NCI-H774 (cell line): ENCODE data around the gene PACS2.

Source experiments
- DNase-seq: peaks from one replicate; lab custom pipeline; 2025; lab: John Stamatoyannopoulos, UW

The PACS2 gene

GRCh38 chr14:105368910-105369652 is 54.5 kb downstream of the PACS2 start:
- no peak for DNase-seq

- no peak for DNase-seq
Observed at GRCh38 chr14:105369653-105370040, 55.1 kb downstream of the PACS2 start.

- no peak for DNase-seq
Observed at GRCh38 chr14:105374389-105374788, 59.8 kb downstream of the PACS2 start.

DNA sequence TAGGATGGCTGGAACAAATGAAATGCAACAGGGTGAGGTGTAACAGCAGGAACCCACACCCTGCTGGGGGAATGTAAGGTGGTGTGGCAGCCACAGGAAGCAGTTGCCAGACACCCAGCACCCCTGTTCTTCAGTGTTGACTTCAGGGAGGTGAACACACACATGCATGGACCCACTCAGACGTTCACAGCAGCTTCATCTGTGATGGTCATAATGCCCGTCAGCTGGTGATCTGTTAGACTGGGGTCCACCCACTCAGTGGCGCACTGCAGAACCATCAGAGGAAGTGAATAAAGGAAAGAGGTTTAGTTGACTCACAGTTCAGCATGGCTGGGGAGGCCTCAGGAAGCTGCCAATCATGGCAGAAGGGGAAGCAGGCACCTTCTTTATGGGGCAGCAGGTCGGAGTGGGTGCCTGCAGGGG is 61.1 kb downstream of the PACS2 start:
- DNase-seq = no peak

- no peak for DNase-seq
Observed at GRCh38 chr14:105376521-105377440, 62.2 kb downstream of the PACS2 start.

- DNase-seq = no peak
Observed at GRCh38 chr14:105377555-105378182, 63.1 kb downstream of the PACS2 start.

DNA sequence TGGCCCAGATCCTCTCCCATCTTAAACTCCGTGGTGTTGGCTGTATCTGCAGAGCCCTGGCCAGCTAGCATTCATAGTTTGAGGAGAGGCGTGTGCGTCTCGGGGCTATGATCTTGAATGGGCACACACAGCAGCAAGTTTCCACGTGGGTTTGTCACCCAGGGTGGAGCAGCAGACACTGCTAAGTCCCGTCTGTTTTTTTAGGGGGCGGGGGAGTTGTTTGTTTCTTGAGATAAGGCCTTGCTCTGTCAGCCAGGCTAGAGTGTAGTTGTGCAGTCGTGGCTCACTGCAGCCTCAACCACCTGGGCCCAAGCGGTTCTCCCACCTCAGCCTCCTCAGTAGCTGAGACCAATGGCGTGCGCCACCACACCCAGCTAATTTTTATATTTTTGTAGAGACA is 63.7 kb downstream of the PACS2 start:
- no peak for DNase-seq

DNA sequence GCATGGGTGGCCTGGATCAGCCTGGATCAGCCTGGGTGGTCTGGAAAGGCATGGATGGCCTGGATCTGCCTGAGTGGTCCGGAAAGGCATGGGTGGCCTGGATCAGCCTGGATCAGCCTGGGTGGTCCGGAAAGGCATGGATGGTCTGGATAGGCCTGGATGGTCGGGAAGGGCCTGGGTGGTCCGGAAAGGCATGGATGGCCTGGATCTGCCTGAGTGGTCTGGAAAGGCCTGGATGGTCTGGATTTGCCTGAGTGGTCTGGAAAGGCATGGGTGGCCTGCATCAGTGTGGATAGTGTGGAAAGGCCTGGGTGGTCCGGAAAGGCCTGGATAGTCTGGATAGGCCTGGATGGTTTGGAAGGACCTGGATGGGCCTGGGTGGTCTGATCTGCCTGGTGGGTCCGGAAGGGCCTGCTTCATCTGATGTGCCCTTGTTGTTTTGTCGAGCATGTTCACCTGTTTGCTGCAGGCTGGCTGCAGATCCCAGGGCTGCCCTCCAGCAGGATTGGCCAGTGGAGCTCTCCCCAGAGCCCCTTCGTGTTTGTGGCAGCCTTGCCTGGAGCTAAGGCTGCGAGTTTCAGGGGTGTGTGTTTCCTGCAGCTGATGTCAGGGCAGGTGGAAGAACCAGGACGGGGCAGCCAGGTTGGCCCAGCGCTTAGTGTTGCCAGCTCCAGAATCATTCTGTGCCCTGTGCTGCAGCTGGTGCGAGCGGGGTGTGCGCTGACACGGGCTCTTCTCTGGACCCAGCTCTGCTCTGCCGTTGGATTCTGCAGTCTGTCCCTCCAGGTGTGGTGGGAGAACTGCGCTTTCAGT is 64.5 kb downstream of the PACS2 start:
- no peak for DNase-seq

DNA sequence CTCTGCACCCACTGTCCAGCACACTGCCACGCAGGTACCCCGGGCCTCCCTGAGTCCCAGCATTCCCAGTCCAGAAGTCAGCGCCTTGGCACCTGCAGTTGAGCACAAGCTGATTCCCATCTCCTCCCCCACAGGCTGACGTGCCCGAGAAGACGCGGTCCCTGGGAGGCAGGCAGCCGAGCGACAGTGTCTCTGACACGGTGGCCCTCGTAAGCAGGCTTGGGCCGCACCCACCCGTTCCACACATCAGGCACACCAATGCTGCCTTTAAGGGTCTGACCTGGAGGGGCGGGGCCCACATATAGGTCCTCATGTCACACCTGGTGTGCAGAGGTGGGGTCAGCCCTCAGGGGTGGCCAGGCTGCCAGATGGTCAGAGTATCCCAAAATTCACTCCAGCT is 65.4 kb downstream of the PACS2 start:
- no peak for DNase-seq

DNA sequence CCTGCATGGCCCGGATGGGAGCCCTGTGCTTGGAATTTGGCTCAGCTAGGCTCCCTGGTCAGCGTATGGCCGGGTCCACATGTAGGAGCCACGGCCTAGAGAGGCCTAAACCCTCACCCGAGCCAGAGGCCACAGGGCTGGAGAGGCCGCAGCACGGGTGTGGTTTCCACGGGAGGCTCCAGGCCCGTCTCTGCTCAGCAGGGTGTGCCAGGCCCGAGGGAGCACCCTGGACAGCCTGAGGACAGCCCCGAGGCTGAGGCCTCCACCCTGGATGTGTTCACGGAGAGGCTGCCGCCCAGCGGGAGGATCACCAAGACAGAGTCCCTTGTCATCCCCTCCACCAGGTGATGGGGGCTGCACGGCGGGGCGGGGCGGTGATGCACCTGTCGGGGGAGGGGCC is 66.2 kb downstream of the PACS2 start:
- DNase-seq = no peak

DNA sequence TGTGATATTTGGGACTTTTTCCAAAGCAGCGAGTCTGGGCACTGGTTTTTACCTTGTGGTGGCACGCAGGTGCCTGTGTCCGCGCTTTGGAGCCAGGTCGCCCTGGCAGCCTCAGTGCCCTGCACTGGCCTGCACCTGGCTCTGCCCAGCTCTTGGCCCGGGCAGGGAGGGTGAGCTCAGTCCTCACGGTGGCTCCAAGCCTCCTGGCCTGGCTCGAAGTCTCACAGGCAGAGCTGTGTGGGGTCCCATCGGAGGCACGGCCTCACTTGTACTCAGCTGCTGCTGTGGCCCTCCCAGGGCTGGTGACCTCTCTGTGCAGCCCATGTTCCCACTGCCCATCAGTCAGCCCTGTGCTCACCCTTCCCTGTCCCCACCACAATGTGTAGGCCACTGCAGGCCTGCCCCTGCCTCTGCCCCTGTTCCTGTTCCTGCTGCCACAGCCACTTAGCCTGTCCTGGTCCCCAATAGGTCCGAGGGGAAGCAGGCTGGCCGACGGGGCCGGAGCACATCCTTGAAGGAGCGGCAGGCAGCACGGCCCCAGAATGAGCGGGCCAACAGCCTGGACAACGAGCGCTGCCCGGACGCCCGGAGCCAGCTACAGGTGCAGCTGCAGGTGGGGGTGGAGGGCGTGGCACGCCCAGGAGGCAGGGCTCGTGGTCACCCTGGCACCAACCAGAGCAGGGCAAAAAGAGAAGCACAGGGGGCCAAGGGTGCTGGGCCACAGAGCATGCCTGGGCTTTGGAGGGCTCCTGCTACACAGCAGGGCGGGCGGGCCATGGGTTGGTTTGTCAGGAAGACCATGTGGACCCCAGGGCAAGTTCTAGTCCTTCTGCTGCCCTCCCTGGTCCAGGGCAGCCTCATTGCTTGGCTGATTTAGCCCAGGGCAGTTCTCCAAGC is 67.1 kb downstream of the PACS2 start:
- no peak for DNase-seq

GRCh38 chr14:105382343-105383082 is 68.0 kb downstream of the PACS2 start:
- no peak for DNase-seq

GRCh38 chr14:105383083-105383730 is 68.7 kb downstream of the PACS2 start:
- no peak for DNase-seq

- DNase-seq = no peak
Observed at GRCh38 chr14:105384041-105384557, 69.6 kb downstream of the PACS2 start.

DNA sequence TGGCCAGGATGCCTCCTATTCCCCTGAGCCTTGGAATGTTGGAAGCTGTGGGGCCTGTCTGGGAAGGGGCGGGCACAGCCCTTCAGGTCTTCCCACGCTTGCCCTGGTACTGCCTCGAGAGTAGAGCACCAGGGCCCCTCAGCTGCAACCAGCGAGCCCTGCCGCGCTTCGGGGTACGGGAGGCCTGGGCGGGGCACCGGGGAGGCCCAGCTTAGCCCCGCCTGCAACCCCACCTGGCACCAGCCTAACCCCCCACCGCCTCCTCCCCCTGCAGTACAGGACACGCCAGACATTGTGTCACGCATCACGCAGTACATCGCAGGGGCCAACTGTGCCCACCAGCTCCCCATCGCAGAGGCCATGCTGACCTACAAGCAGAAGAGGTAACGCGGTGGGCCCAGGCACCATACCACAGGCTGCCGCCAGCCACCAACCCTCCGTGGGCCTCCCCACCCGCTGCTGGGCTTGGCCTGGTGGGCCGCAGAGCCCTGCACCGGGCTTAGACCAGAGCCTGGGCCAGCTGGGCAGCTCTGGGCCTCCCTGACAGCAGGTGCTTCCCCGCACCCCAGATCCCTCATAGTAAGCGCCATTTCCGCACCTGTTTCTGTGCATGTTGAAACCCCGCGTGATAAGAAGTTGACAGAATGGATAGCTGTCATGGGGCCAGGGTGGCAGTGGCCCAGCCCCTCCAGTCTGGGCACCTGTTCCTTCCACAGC is 70.2 kb downstream of the PACS2 start:
- no peak for DNase-seq

GRCh38 chr14:105385322-105385637 is 70.7 kb downstream of the PACS2 start:
- no peak for DNase-seq

- no peak for DNase-seq
Observed at GRCh38 chr14:105385698-105386365, 71.3 kb downstream of the PACS2 start.
